ENCODE data around the gene NFATC2. TPM values are rescaled to one million over a fixed set of nuclear protein-coding genes. Genes with fewer than 3 reads are reported as not detected.
"Not testable (repeated sequence)": the region's sequence is repeated elsewhere in the genome, so short reads cannot be mapped to it uniquely, and the experiment has no call there.

The NFATC2 gene
- total and polyA plus RNA-seq, 2 of the 8 experiments (the other 6 are each of a cell fraction or from before 2014, with no cell fraction given), result 0.27 to 0.91 TPM

DNA sequence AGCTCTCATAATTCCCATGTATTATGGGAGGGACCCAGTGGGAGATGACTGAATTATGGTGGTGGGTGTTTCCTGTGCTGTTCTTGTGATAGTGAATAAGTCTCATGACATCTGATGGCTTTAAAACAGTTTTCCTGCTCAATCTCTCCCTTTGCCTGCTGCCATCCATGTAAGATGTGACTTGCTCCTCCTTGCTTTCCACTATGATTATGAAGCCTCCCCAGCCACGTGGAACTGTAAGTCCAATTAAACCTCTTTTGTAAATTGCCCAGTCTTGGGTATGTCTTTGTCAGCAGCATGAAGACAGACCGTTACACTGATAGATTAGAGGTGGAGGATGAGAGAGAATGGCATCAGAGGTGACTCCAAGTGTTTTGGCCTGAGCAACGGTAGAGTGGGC lies 198.7 kb downstream of the NFATC2 start:
- H3K23me2 ChIP-seq (ENCODE audit: low read depth, low read length); H3K79me1 ChIP-seq (ENCODE audit: low read depth, low read length); H3K56ac ChIP-seq (replicated peaks; ENCODE audit: insufficient read length, low read depth, low read length); H3K9ac ChIP-seq (replicated peaks in 1 of 4; ENCODE audit: extremely low read depth in 1 of 4, low read depth in 3 of 4, low read length in 3 of 4); H3K4me3 ChIP-seq (ENCODE audit: extremely low read depth in 1 of 4, insufficient read depth in 2 of 4, low read depth in 3 of 4, low read length in 4 of 4); H2BK15ac ChIP-seq (ENCODE audit: low read length); H2BK120ac ChIP-seq (replicated peaks; ENCODE audit: low read depth, low read length); H3K4ac ChIP-seq (replicated peaks; ENCODE audit: insufficient read length, low read depth, low read length); H3K14ac ChIP-seq (ENCODE audit: insufficient read length); H2BK12ac ChIP-seq (ENCODE audit: low read depth, low read length); H4K91ac ChIP-seq (replicated peaks; ENCODE audit: insufficient read length, low read length); H3K36me3 ChIP-seq (ENCODE audit: control insufficient read depth in 2 of 4, insufficient read depth in 4 of 4, low read length in 3 of 4); H3K23ac ChIP-seq (ENCODE audit: insufficient read length); H2AFZ ChIP-seq (ENCODE audit: low read length); H2AK5ac ChIP-seq (ENCODE audit: low read depth, low read length); H3K27ac ChIP-seq (ENCODE audit: low read depth, low read length); H3K9me3 ChIP-seq (ENCODE audit: insufficient read depth in 2 of 2, low read depth in 1 of 2, low read length in 1 of 2); H3K27me3 ChIP-seq (replicated peaks in 1 of 4; ENCODE audit: control insufficient read depth in 3 of 4, extremely low read depth in 1 of 4, insufficient read depth in 3 of 4, low read length in 3 of 4); H3K18ac ChIP-seq (ENCODE audit: extremely low read depth, low read length); H2BK20ac ChIP-seq (ENCODE audit: low read length); FAIRE-seq; H3K4me1 ChIP-seq (replicated peaks in 1 of 4; ENCODE audit: control insufficient read depth in 3 of 4, insufficient read depth in 4 of 4, low read length in 3 of 4); H4K20me1 ChIP-seq (replicated peaks in 1 of 2; ENCODE audit: control insufficient read depth in 1 of 2, insufficient read depth in 2 of 2, low read length in 2 of 2); H3K79me2 ChIP-seq (ENCODE audit: control insufficient read depth in 1 of 2, insufficient read depth in 2 of 2, low read length in 2 of 2); H3K4me2 ChIP-seq (ENCODE audit: insufficient read depth in 1 of 2, low read depth in 2 of 2, low read length in 2 of 2); H4K5ac ChIP-seq (ENCODE audit: insufficient read length, low read depth, low read length); H2BK5ac ChIP-seq (ENCODE audit: low read depth, low read length); H4K8ac ChIP-seq (ENCODE audit: extremely low read depth, insufficient read depth, low read length); DNase-seq (ENCODE audit: low read depth in 1 of 2, low spot score in 2 of 2): not testable (repeated sequence)
- WGBS, 2 experiments (ENCODE audit: extremely low coverage in 1 of 2, insufficient coverage in 1 of 2, insufficient read length in 1 of 2, insufficient replicate concordance in 2 of 2, low coverage in 1 of 2, low lambda C conversion rate in 2 of 2, missing lambda C conversion rate in 1 of 2), result 80% methylated on average over 3 of the region's 3 CpGs; no CpG with 5 or more reads in 1 of the 2 experiments
- ChIA-PET CTCF (ENCODE audit: partially characterized antibody) (interaction anchor here (1.3 to 2.5 kb wide), 2 partner anchors 18 to 356 kb away, joined by 3 to 11 read pairs; no protein-coding TSS in a partner anchor), POLR2A (ENCODE audit: partially characterized antibody) (interaction anchor here (0.9 kb wide), 1 partner anchor 11 kb away, joined by 3 read pairs; no protein-coding TSS in a partner anchor)
